Activated T-cell treated with anti-CD3 and anti-CD28 coated beads, Interleukin-2, amount 50 U/mL, for 48 hours (primary cell): ENCODE results near the gene PCA3.

Experiments
- DNase-seq, 2 experiments: peaks; one replicate each; pipeline ENCODE4 v3.0.0-alpha.2; 2020

The PCA3 gene

GRCh38 chr9:76828447-76828846 is 64.2 kb downstream of the PCA3 start:
- no peak for DNase-seq

- DNase-seq = no peak
These were observed 71.5 kb downstream of the PCA3 start for GRCh38 chr9:76835571-76836283.
